ENCODE data around the gene CNOT3.
"Not testable (repeated sequence)": the region's sequence is repeated elsewhere in the genome, so short reads cannot be mapped to it uniquely, and the experiment has no call there.

CNOT3 gene

GRCh38 chr19:54189735-54190502 lies 52.4 kb downstream of the CNOT3 start:
- H3K4me1 ChIP-seq (ENCODE audit: control insufficient read depth, insufficient read depth, low read length): peaks cover 18% of the 10 kb centered on the region
- peak overlapping the region; percentile 91 for H3K4me3 ChIP-seq (ENCODE audit: low read length)
- no peaks in the 10 kb centered on the region for H3K9me3 ChIP-seq (ENCODE audit: control insufficient read depth, low read length)
- peak overlapping the region; percentile 96 for H3K9ac ChIP-seq (ENCODE audit: low read length)
- H3K36me3 ChIP-seq (ENCODE audit: control insufficient read depth, insufficient read depth, low read length, severe bottlenecking): peaks cover 10% of the 10 kb centered on the region
- no peaks in the 10 kb centered on the region for H3K27me3 ChIP-seq (replicated peaks; ENCODE audit: control insufficient read depth, insufficient read depth, low read length)
- DNase-seq (ENCODE audit: low read depth): peak; percentile 100

GRCh38 chr19:54190503-54191010 lies 53.0 kb downstream of the CNOT3 start:
- H3K9ac ChIP-seq (ENCODE audit: low read length): peak overlapping the region; percentile 96
- no peaks in the 10 kb centered on the region for H3K27me3 ChIP-seq (replicated peaks; ENCODE audit: control insufficient read depth, insufficient read depth, low read length)
- peaks cover 11% of the 10 kb centered on the region for H3K36me3 ChIP-seq (ENCODE audit: control insufficient read depth, insufficient read depth, low read length, severe bottlenecking)
- peaks cover 18% of the 10 kb centered on the region for H3K4me1 ChIP-seq (ENCODE audit: control insufficient read depth, insufficient read depth, low read length)
- H3K9me3 ChIP-seq (ENCODE audit: control insufficient read depth, low read length): no peaks in the 10 kb centered on the region
- DNase-seq (ENCODE audit: low read depth): peak; percentile 100
- H3K4me3 ChIP-seq (ENCODE audit: low read length): peak overlapping the region; percentile 91

- H3K36me3 ChIP-seq (ENCODE audit: control insufficient read depth, insufficient read depth, low read length, severe bottlenecking): peaks cover 13% of the 10 kb centered on the region
- peak within 1 kb of the TSS; percentile 96 for H3K9ac ChIP-seq (ENCODE audit: low read length)
- H3K9me3 ChIP-seq (ENCODE audit: control insufficient read depth, low read length): no peaks in the 10 kb centered on the region
- DNase-seq (ENCODE audit: low read depth): peak; percentile 93
- peak within 1 kb of the TSS; percentile 91 for H3K4me3 ChIP-seq (ENCODE audit: low read length)
- no peaks in the 10 kb centered on the region for H3K27me3 ChIP-seq (replicated peaks; ENCODE audit: control insufficient read depth, insufficient read depth, low read length)
- H3K4me1 ChIP-seq (ENCODE audit: control insufficient read depth, insufficient read depth, low read length): peaks cover 18% of the 10 kb centered on the region
These were observed 53.6 kb downstream of the CNOT3 start, which contains the start of gene TSEN34 for GRCh38 chr19:54191011-54191810. TSEN34 (plus strand) TSS chr19:54191308; CDS start chr19:54191365, 57 bp downstream.

GRCh38 chr19:54191811-54192453 lies 54.4 kb downstream of the CNOT3 start:
- peak overlapping the region; percentile 91 for H3K4me3 ChIP-seq (ENCODE audit: low read length)
- H3K27me3 ChIP-seq (replicated peaks; ENCODE audit: control insufficient read depth, insufficient read depth, low read length): no peaks in the 10 kb centered on the region
- H3K9ac ChIP-seq (ENCODE audit: low read length): peak overlapping the region; percentile 96
- no peak for DNase-seq (ENCODE audit: low read depth)
- no peaks in the 10 kb centered on the region for H3K9me3 ChIP-seq (ENCODE audit: control insufficient read depth, low read length)
- peaks cover 13% of the 10 kb centered on the region for H3K36me3 ChIP-seq (ENCODE audit: control insufficient read depth, insufficient read depth, low read length, severe bottlenecking)
- peaks cover 18% of the 10 kb centered on the region for H3K4me1 ChIP-seq (ENCODE audit: control insufficient read depth, insufficient read depth, low read length)

GRCh38 chr19:54193011-54193410 lies 55.4 kb downstream of the CNOT3 start:
- H3K4me3 ChIP-seq (ENCODE audit: low read length): no peak overlapping the region
- DNase-seq (ENCODE audit: low read depth): no peak
- no peaks in the 10 kb centered on the region for H3K9me3 ChIP-seq (ENCODE audit: control insufficient read depth, low read length)
- peaks cover 13% of the 10 kb centered on the region for H3K36me3 ChIP-seq (ENCODE audit: control insufficient read depth, insufficient read depth, low read length, severe bottlenecking)
- H3K4me1 ChIP-seq (ENCODE audit: control insufficient read depth, insufficient read depth, low read length): peaks cover 17% of the 10 kb centered on the region
- peak overlapping the region; percentile 25 for H3K9ac ChIP-seq (ENCODE audit: low read length)
- H3K27me3 ChIP-seq (replicated peaks; ENCODE audit: control insufficient read depth, insufficient read depth, low read length): no peaks in the 10 kb centered on the region

- not testable (repeated sequence) for H3K4me1 ChIP-seq (ENCODE audit: control insufficient read depth, insufficient read depth, low read length); H3K9me3 ChIP-seq (ENCODE audit: control insufficient read depth, low read length); H3K4me3 ChIP-seq (ENCODE audit: low read length); H3K27me3 ChIP-seq (replicated peaks; ENCODE audit: control insufficient read depth, insufficient read depth, low read length); DNase-seq (ENCODE audit: low read depth)
- Histone ChIP-seq H3K36me3 (ENCODE audit: control insufficient read depth, insufficient read depth, low read length, severe bottlenecking) (peaks cover 13% of the 10 kb centered on the region), H3K9ac (ENCODE audit: low read length) (peak overlapping the region; percentile 29)
These were observed 56.9 kb downstream of the CNOT3 start for GRCh38 chr19:54194463-54194862.

- Histone ChIP-seq H3K36me3 (ENCODE audit: control insufficient read depth, insufficient read depth, low read length, severe bottlenecking) (peaks cover 14% of the 10 kb centered on the region), H3K27me3 (replicated peaks; ENCODE audit: control insufficient read depth, insufficient read depth, low read length) (no peaks in the 10 kb centered on the region)
These were observed 59.0 kb downstream of the CNOT3 start for GRCh38 chr19:54196536-54196935.

GRCh38 chr19:54197121-54197520 lies 59.6 kb downstream of the CNOT3 start:
- no peak for DNase-seq (ENCODE audit: low read depth)
- no peaks in the 10 kb centered on the region for H3K27me3 ChIP-seq (replicated peaks; ENCODE audit: control insufficient read depth, insufficient read depth, low read length)
- H3K9me3 ChIP-seq (ENCODE audit: control insufficient read depth, low read length): no peaks in the 10 kb centered on the region
- H3K36me3 ChIP-seq (ENCODE audit: control insufficient read depth, insufficient read depth, low read length, severe bottlenecking): peaks cover 20% of the 10 kb centered on the region
- no peak overlapping the region for H3K9ac ChIP-seq (ENCODE audit: low read length)
- no peak overlapping the region for H3K4me3 ChIP-seq (ENCODE audit: low read length)
- peaks cover 11% of the 10 kb centered on the region for H3K4me1 ChIP-seq (ENCODE audit: control insufficient read depth, insufficient read depth, low read length)

More at GRCh38 chr19:54196536-54196935, 59.0 kb downstream of the CNOT3 start:
- no peaks in the 10 kb centered on the region for H3K9me3 ChIP-seq (ENCODE audit: control insufficient read depth, low read length)
- no peak overlapping the region for H3K9ac ChIP-seq (ENCODE audit: low read length)
- peaks cover 10% of the 10 kb centered on the region for H3K4me1 ChIP-seq (ENCODE audit: control insufficient read depth, insufficient read depth, low read length)
- DNase-seq (ENCODE audit: low read depth): no peak
- no peak overlapping the region for H3K4me3 ChIP-seq (ENCODE audit: low read length)

GRCh38 chr19:54199401-54199800 lies 61.8 kb downstream of the CNOT3 start:
- Histone ChIP-seq H3K27me3 (replicated peaks; ENCODE audit: control insufficient read depth, insufficient read depth, low read length) (no peaks in the 10 kb centered on the region), H3K4me3 (ENCODE audit: low read length) (no peak overlapping the region), H3K9me3 (ENCODE audit: control insufficient read depth, low read length) (no peaks in the 10 kb centered on the region), H3K36me3 (ENCODE audit: control insufficient read depth, insufficient read depth, low read length, severe bottlenecking) (peaks cover 31% of the 10 kb centered on the region), H3K4me1 (ENCODE audit: control insufficient read depth, insufficient read depth, low read length) (peaks cover 29% of the 10 kb centered on the region), H3K9ac (ENCODE audit: low read length) (peak overlapping the region; percentile 90)
- DNase-seq (ENCODE audit: low read depth): no peak

GRCh38 chr19:54201172-54201701 lies 63.7 kb downstream of the CNOT3 start:
- H3K36me3 ChIP-seq (ENCODE audit: control insufficient read depth, insufficient read depth, low read length, severe bottlenecking): peaks cover 46% of the 10 kb centered on the region
- peak overlapping the region; percentile 90 for H3K9ac ChIP-seq (ENCODE audit: low read length)
- H3K27me3 ChIP-seq (replicated peaks; ENCODE audit: control insufficient read depth, insufficient read depth, low read length): no peaks in the 10 kb centered on the region
- H3K4me1 ChIP-seq (ENCODE audit: control insufficient read depth, insufficient read depth, low read length): peaks cover 48% of the 10 kb centered on the region
- DNase-seq (ENCODE audit: low read depth): no peak
- peak overlapping the region; percentile 95 for H3K4me3 ChIP-seq (ENCODE audit: low read length)
- H3K9me3 ChIP-seq (ENCODE audit: control insufficient read depth, low read length): no peaks in the 10 kb centered on the region

Data from adipocyte (in vitro differentiated cells).